Endodermal cell (in vitro differentiated cells): ENCODE data around the gene PROSER3. TPM values are rescaled to one million over a fixed set of nuclear protein-coding genes. Genes with fewer than 3 reads are reported as not detected.

ENCODE experiments used
- DNase-seq: peaks from one replicate; pipeline ENCODE4 v3.0.0-alpha.2; 2017
- H3K27ac ChIP-seq: 2 replicates; pipeline ENCODE4 v1.5.1; 2013; ENCODE audit warnings: mild to moderate bottlenecking, low read depth, low read length, moderate library complexity
- H3K27me3 ChIP-seq: 2 replicates; pipeline ENCODE4 v1.6.1; 2013; ENCODE audit warnings: mild to moderate bottlenecking, low read length, moderate library complexity; ENCODE audit not compliant: insufficient read depth, control insufficient read depth, poor library complexity, severe bottlenecking
- H3K36me3 ChIP-seq: 2 replicates; pipeline ENCODE4 v1.7.0; 2013; ENCODE audit warnings: mild to moderate bottlenecking, low read length, moderate library complexity; ENCODE audit not compliant: control insufficient read depth, insufficient read depth
- H3K4me1 ChIP-seq: one replicate; pipeline ENCODE4 v1.7.0; 2013; ENCODE audit warnings: low read length; ENCODE audit not compliant: control insufficient read depth, insufficient read depth
- H3K4me3 ChIP-seq: 2 replicates; pipeline ENCODE4 v1.5.1; 2013; ENCODE audit warnings: mild to moderate bottlenecking, low read length, moderate library complexity
- H3K9ac ChIP-seq: 2 replicates; pipeline ENCODE4 v1.6.1; 2013; ENCODE audit warnings: mild to moderate bottlenecking, low read length, moderate library complexity; ENCODE audit not compliant: poor library complexity, severe bottlenecking; ENCODE audit errors: extremely low read depth
- H3K9me3 ChIP-seq: 2 replicates; pipeline ENCODE4 v1.6.1; 2013; ENCODE audit warnings: mild to moderate bottlenecking, low read length, moderate library complexity; ENCODE audit not compliant: control insufficient read depth
- H3K27ac Mint-ChIP-seq: 2 replicates; pipeline ENCODE4 v1.8.0; 2020; ENCODE audit warnings: mixed read lengths
- H3K27me3 Mint-ChIP-seq: 2 replicates; pipeline ENCODE4 v1.8.0; 2021; ENCODE audit warnings: mild to moderate bottlenecking, mixed read lengths; ENCODE audit not compliant: insufficient read depth
- H3K36me3 Mint-ChIP-seq: 2 replicates; pipeline ENCODE4 v1.8.0; 2020; ENCODE audit warnings: low read depth, mixed read lengths
- H3K4me1 Mint-ChIP-seq: 2 replicates; pipeline ENCODE4 v1.8.0; 2020; ENCODE audit warnings: mixed read lengths
- H3K4me3 Mint-ChIP-seq: 2 replicates; pipeline ENCODE4 v1.8.0; 2020; ENCODE audit warnings: mild to moderate bottlenecking, moderate library complexity, mixed read lengths
- H3K9me3 Mint-ChIP-seq: 2 replicates; pipeline ENCODE4 v1.8.0; 2020; ENCODE audit warnings: mild to moderate bottlenecking, mixed read lengths
- CTCF ChIP-seq: fragments of 200-600 bp; sonication (generic); conservative IDR thresholded peaks from 2 replicates; pipeline ENCODE4 v1.5.0; 2021; ENCODE audit warnings: antibody characterized with exemption, mild to moderate bottlenecking
- WGBS, 2 experiments: methylation state at CpG; one replicate each; pipeline versions ENCODE4 v1.1.5 to v1.1.7; 2013; ENCODE audit warnings: missing lambda C conversion rate in 2 of 2, mixed read lengths in 1 of 2; ENCODE audit not compliant: insufficient coverage in 1 of 2, insufficient read length in 1 of 2; 5-methylcytosine and 5-hydroxymethylcytosine counted together
- total RNA-seq, 2 donors: library from RNA; stranded (reverse); fragmentation: NEBNext Ultra II Directional in 1 of 2; extraction: Animal tissue kit (Norgen Biotek cat#: 25700) in 1 of 2; gene quantifications; 2 replicates in 1 of 2; 3 replicates in 1 of 2; pipeline ENCODE4 v1.2.1, GENCODE V29; 2021

The PROSER3 gene
- total RNA-seq, 2 donors from 2014 or later, result 37.8 to 45.4 TPM

GRCh38 chr19:35816262-35816661 lies 58.3 kb downstream of the PROSER3 start:
- 68 to 73% methylated on average over 6 of the region's 6 CpGs for WGBS, 2 experiments
- no peak overlapping the region for H3K4me3 ChIP-seq
- Mint-ChIP-seq H3K9me3 (no peaks in the 10 kb centered on the region), H3K36me3 (no peaks in the 10 kb centered on the region), H3K4me3 (no peak overlapping the region), H3K27ac (no peak overlapping the region), H3K4me1 (peaks cover 4% of the 10 kb centered on the region), H3K27me3 (peaks cover 3% of the 10 kb centered on the region)
- no peak overlapping the region for H3K27ac ChIP-seq
- H3K9me3 ChIP-seq, result no peaks in the 10 kb centered on the region
- no peak for TF ChIP-seq CTCF
- H3K36me3 ChIP-seq, result no peaks in the 10 kb centered on the region
- H3K9ac ChIP-seq, result no peak overlapping the region
- H3K27me3 ChIP-seq, result no peaks in the 10 kb centered on the region
- H3K4me1 ChIP-seq, result no peaks in the 10 kb centered on the region
- DNase-seq, result no peak

DNA sequence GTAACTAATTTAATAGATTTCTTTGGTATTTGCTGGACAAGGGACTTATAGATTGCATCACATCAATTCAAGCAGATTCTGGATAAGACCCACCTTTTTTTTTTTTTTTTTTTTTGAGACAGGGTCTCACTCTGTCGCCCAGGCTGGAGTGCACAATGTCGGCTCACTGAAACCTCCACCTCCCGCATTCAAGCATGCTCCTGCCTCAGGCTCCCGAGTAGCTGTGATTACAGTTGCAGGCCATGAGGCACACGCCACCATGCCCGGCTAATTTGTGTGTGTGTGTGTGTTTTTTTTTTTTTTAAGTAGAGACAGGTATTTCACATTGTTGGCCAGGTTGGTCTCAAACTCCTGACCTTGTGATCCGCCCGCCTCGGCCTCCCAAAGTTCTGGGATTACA lies 58.9 kb downstream of the PROSER3 start:
- Histone ChIP-seq H3K9me3 (no peaks in the 10 kb centered on the region), H3K9ac (no peak overlapping the region), H3K4me1 (no peaks in the 10 kb centered on the region), H3K36me3 (no peaks in the 10 kb centered on the region), H3K27ac (no peak overlapping the region), H3K27me3 (no peaks in the 10 kb centered on the region), H3K4me3 (no peak overlapping the region)
- no peak for TF ChIP-seq CTCF
- 92 to 94% methylated on average over 5 to 9 of the region's 9 CpGs for WGBS, 2 experiments
- H3K27ac Mint-ChIP-seq, result no peak overlapping the region
- no peak for DNase-seq
- no peak overlapping the region for H3K4me3 Mint-ChIP-seq
- H3K36me3 Mint-ChIP-seq, result no peaks in the 10 kb centered on the region
- no peaks in the 10 kb centered on the region for H3K9me3 Mint-ChIP-seq
- peaks cover 1% of the 10 kb centered on the region for H3K4me1 Mint-ChIP-seq
- H3K27me3 Mint-ChIP-seq, result peaks cover 2% of the 10 kb centered on the region

DNA sequence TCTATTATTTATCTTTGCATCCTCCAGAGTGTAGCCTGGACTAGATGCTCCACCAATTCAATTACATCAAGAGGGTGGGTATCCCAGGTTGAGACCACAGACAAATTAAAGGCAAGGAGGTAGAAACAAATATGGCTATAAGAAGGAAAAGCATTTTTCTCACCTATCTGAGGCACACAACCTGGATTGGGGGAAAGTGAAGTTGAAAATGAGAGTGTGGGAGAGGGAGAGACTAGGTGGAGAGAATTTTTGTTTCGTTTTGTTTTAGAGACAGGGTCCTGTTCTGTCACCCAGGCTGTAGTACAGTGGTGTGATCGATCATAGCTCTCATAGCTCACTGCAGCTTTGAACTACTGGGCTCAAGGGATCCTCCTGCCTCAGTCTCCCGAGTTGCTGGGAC lies 60.5 kb downstream of the PROSER3 start:
- H3K4me3 ChIP-seq, result no peak overlapping the region

More for the DNA sequence above, 60.5 kb downstream of the PROSER3 start:
- WGBS, 2 experiments, result 70 to 78% methylated on average over 2 to 3 of the region's 3 CpGs
- Histone ChIP-seq H3K27ac (no peak overlapping the region), H3K4me1 (no peaks in the 10 kb centered on the region), H3K9me3 (no peaks in the 10 kb centered on the region), H3K27me3 (no peaks in the 10 kb centered on the region), H3K9ac (no peak overlapping the region), H3K36me3 (no peaks in the 10 kb centered on the region)
- no peaks in the 10 kb centered on the region for H3K36me3 Mint-ChIP-seq
- no peak for TF ChIP-seq CTCF
- H3K4me3 Mint-ChIP-seq, result no peak overlapping the region
- H3K27me3 Mint-ChIP-seq, result peaks cover 2% of the 10 kb centered on the region
- H3K27ac Mint-ChIP-seq, result no peak overlapping the region
- peaks cover 1% of the 10 kb centered on the region for H3K4me1 Mint-ChIP-seq
- no peak for DNase-seq
- no peaks in the 10 kb centered on the region for H3K9me3 Mint-ChIP-seq

Other genes starting within 250 kb of the PROSER3 start
- gene DMKN, start 244.5 kb upstream of the PROSER3 start, total RNA-seq, result 100 to 1,000 TPM; 430 to 451 TPM
- gene SBSN, start 229.9 kb upstream of the PROSER3 start, total RNA-seq, result not detected
- gene GAPDHS, start 224.7 kb upstream of the PROSER3 start, total RNA-seq, result not detected
- gene TMEM147, start 212.6 kb upstream of the PROSER3 start, total RNA-seq, result 100 to 1,000 TPM; 109 to 119 TPM
- gene ATP4A, start 194.5 kb upstream of the PROSER3 start, total RNA-seq, result under 1 TPM in 1 of 2 donors, not detected in 1; 0.18 TPM
- gene PMIS2, start 172.0 kb upstream of the PROSER3 start, total RNA-seq, result not detected
- gene HAUS5, start 145.4 kb upstream of the PROSER3 start, total RNA-seq, result 10 to 100 TPM; 32.4 to 33.7 TPM
- 10 to 100 TPM; 81.1 to 89.2 TPM for gene RBM42, start 129.1 kb upstream of the PROSER3 start, total RNA-seq
- 1 to 10 TPM; 1.2 to 1.3 TPM for gene ETV2, start 116.4 kb upstream of the PROSER3 start, total RNA-seq
- gene COX6B1, start 109.9 kb upstream of the PROSER3 start, total RNA-seq, result 100 to 1,000 TPM; 401 to 445 TPM
- gene UPK1A, start 91.7 kb upstream of the PROSER3 start, total RNA-seq, result under 1 TPM; 0.37 to 0.46 TPM
- gene ZBTB32, start 53.6 kb upstream of the PROSER3 start, total RNA-seq, result not detected
- 10 to 100 TPM; 48.1 to 54.0 TPM for gene KMT2B, start 40.2 kb upstream of the PROSER3 start, total RNA-seq
- 1 to 10 TPM; 4.6 to 7.1 TPM for gene IGFLR1, start 15.7 kb upstream of the PROSER3 start, total RNA-seq
- 10 to 100 TPM; 17.3 to 23.2 TPM for gene U2AF1L4, start 12.8 kb upstream of the PROSER3 start, total RNA-seq
- 100 to 1,000 TPM; 101 to 109 TPM for gene PSENEN, start 12.5 kb upstream of the PROSER3 start, total RNA-seq
- 1 to 10 TPM; 6.6 to 7.6 TPM for gene LIN37, start 9.6 kb upstream of the PROSER3 start, total RNA-seq
- gene HSPB6, start 1.1 kb upstream of the PROSER3 start, total RNA-seq, result under 1 TPM; 0.33 to 0.90 TPM
- 10 to 100 TPM; 12.7 to 15.0 TPM for gene ARHGAP33, start 17.4 kb downstream of the PROSER3 start, total RNA-seq
- 1 to 10 TPM; 1.0 to 1.5 TPM for gene PRODH2, start 54.7 kb downstream of the PROSER3 start, total RNA-seq
- gene NPHS1, start 94.3 kb downstream of the PROSER3 start, total RNA-seq, result under 1 TPM; 0.24 to 0.80 TPM
- 1 to 10 TPM; 1.4 to 2.3 TPM for gene KIRREL2, start 98.7 kb downstream of the PROSER3 start, total RNA-seq
- gene APLP1, start 110.4 kb downstream of the PROSER3 start, total RNA-seq, result 10 to 100 TPM in 1 of 2 donors, 1 to 10 TPM in 1; 4.1 to 10.6 TPM
- 10 to 100 TPM; 20.8 to 24.4 TPM for gene NFKBID, start 142.4 kb downstream of the PROSER3 start, total RNA-seq
- 1 to 10 TPM; 1.3 to 1.5 TPM for gene HCST, start 144.4 kb downstream of the PROSER3 start, total RNA-seq
- gene TYROBP, start 150.1 kb downstream of the PROSER3 start, total RNA-seq, result not detected
- gene LRFN3, start 178.2 kb downstream of the PROSER3 start, total RNA-seq, result 10 to 100 TPM; 18.7 to 24.3 TPM
- 10 to 100 TPM; 12.9 to 14.1 TPM for gene SDHAF1, start 237.0 kb downstream of the PROSER3 start, total RNA-seq